HG03521 (cell line): ENCODE results near the gene PRICKLE1.

Source experiments
- ATAC-seq: cut with Tn5 transposase; IDR thresholded peaks from one replicate; pipeline ENCODE4 v1.9.1; 2021; ENCODE audit warnings: mild to moderate bottlenecking, moderate library complexity; ENCODE audit not compliant: unreplicated experiment

PRICKLE1 gene

GRCh38 chr12:42463671-42464070, 125.9 kb downstream of the PRICKLE1 start:
- ATAC-seq, result no peak

DNA sequence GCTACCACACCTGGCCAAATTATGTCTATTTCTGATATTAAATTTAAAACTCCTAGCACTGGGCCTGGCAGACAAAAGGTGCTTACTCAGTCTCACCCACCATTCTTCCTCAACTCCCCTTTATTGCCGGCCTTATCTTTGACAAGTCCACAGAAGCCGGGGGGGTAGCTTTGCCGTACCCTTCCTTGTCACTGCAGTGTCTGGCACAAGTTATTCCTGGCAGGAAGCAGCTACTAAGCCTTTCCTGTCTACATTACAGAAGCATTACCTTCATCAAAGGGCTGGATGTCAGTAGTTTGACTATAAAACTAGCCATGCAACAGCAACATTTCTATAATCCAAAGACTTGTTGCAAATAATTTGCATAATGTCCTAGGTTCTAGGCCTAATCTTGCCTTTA, 127.1 kb downstream of the PRICKLE1 start:
- no peak for ATAC-seq

DNA sequence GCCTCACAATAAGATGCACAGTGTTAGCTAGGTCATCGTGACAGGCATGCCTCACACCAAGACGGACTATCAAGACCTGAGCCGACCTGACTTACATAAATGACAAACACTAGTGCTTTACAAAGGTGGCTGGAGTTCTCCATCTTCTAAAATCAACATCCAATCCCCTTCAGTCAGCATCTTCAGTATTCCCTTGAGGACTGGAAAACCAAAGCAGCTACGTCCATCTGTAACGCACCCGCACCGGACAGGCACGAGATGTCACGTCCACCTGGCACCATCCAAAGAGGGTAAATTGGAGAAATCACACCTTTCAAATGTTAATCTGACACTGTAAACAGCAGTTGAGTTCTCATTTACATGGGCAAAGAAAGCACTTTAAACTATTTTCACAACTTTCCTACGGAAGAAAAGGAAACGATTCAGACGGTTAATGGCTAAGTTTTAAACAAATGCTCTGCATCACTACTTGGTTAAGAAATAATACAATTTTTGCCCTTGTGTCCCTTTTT, 130.2 kb downstream of the PRICKLE1 start:
- ATAC-seq, result no peak

DNA sequence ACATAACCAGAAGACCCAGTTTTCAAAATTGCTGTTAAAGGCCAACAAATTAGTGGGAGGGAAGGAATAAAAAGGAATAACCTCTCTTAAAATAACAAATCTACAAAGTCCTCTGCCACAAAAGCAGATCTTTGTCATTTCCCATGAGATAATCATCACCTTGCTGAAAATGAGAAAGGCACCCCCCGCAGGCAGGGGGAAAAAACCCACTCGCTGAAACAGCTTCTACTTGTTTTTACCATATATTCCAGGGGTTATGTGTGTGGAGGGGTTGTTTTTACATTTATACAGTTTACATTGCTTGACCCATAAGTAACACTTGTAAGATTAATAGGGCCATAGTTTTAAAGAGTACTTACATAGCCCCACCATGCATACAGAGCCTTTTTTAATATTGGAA, 131.0 kb downstream of the PRICKLE1 start:
- ATAC-seq, result no peak

GRCh38 chr12:42450248-42450647, 139.3 kb downstream of the PRICKLE1 start:
- ATAC-seq, result no peak

DNA sequence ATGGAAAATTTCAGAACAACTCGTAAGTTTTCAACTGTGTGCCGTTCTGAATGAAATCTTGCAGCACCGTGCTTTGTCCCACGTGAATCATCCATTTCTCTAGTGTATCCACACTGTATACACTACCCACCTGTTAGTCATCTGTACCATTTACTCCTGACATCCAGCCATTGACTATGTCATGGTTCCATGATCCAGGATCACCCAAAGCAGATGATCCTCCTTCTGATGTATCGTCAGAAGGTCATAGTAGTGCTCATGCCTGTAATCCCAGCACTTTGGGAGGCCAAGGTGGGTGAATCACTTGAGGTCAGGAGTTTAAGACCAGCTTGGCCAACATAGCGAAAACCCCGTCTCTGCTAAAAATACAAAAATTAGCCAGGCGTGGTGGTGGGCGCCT, 140.7 kb downstream of the PRICKLE1 start:
- no peak for ATAC-seq

DNA sequence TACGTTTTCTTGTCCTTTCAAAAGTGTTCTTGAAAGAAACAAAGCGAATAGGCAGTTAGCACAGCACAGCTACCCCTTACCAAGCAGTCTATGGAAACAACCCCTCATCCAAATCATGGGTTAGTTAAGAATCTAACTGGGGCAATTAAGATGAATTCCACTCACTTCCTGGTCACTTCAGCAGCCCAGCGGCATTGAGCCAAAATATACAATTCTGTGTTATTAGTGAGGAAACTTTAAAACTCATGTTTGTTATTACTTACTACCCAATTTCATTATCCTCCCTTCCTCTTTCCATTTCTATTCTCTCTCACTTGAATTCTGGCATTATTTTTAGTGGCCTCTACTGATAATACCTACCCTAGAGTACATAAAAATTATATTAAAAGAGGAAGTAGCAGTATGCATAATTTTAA, 142.2 kb downstream of the PRICKLE1 start:
- no peak for ATAC-seq

DNA sequence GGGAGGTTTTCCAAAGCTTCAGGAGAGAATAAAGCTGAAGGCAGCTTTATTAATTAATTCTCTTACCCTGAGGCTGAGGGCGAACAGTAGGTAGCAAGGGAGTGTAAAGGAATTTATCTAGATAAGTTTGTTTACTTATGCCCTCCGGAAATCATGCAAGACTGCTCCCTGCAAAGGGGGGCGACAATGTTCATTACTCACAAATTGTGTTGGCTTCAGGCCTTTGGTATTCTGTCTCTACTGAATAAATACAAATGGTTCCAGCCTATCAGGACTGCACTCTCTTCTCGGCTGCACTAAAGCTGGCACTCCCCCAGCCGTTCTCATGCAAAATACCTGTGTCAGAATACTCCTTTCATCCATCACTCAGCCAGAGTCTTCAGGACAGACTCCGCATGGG, 142.8 kb downstream of the PRICKLE1 start:
- no peak for ATAC-seq

DNA sequence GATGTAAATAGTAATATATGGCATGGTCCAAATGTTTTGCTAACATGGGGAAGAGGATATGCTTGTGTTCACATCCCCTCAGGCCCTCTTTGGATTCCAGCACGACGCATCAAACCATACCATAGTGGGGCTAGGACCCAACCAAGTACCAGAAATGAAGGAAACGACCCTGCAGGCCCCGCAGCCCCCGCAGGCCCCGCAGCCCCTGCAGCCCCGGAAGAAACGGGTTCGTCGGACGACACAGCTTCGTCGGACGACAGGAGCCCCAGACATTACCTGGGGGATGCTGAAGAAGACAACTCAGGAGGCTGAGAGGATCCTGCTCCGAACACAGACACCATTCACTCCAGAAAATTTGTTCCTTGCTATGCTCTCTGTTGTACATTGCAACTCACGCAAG, 143.7 kb downstream of the PRICKLE1 start:
- ATAC-seq, result no peak

- no peak for ATAC-seq
Measured at GRCh38 chr12:42444192-42444943, 145.2 kb downstream of the PRICKLE1 start.

DNA sequence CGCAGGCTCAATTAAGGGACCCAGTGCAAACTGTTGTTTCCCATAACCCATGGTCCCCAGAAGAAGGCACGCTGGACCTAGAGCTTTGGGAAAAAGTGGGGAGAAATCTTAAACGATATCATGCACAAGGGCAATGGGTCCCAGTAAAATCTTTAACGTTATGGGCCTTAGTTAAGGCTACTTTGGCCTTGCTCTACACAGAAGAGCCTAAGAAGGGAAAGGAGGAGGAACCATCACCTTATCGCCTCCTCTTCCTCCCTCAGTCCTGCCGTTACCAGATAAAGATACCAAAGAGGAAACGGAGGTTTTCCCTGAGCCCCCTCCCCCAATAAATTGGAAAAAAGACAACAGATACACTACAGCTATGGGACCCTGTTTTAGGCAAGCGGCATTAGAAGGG, 146.7 kb downstream of the PRICKLE1 start:
- no peak for ATAC-seq

- ATAC-seq, result no peak
Measured at GRCh38 chr12:42442311-42442759, 147.2 kb downstream of the PRICKLE1 start.

DNA sequence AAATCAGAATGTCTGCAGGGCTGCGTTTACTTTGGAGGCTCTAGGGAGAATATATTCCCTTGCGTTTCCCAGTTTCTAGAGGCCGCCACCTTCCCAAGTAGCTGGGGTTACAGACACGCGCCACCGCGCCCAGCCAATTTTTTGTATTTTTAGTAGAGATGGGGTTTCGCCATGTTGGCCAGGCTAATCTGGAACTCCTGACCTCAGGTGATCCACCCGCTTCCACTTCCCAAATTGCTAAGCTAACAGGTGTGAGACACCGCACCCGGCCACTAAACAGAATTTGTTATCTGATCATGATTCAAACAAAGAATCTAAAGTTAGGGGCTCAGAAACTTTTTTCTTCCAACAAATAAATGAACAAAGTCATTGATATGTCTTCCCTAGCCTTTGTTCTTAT, 148.9 kb downstream of the PRICKLE1 start:
- ATAC-seq, result no peak

DNA sequence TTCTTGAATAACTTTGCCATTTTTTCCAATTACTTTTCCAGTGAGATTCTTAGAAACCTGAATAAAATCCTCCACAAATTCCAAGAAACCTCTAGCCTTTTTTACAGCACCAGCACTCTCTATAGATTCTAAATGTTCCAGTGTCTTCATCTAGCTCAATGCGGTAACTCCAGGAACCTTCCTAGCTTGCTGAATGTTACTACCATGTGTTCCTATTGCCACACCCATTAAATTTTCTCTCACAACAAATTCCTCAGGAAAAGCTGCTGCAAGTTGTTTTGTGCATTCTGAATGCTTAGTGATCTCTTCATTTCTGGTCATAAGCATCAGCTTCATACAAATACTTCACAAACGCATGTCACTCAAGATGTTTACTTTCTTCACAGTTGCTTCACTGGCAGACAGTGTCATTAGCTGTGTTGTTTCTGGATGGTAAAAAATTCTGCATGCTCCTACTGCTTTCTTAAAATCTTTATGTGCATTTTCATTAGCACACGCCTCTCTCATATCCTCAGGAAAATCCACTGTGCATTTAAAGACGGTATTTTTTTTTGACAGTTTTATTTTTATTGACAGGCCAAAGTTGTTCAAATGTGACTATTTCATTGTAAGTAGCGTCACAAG, 156.9 kb downstream of the PRICKLE1 start:
- no peak for ATAC-seq

DNA sequence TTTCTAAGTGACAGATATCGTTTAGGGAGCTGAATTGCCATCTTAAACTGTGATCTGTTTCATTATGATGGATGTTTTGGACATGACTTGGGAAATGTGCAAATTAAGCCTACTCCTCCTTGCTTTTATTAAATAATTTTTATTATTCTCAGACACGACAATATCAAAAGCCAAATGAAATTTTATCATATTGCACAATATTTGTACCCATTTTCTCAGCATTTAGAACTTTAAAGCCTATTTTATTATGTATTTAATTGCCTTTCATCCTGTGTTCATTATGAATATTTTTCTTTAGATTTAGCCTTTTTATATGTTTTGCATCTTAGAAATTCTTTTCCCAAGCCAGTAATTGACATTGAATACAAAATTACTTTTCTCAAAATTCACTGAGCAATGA, 160.7 kb downstream of the PRICKLE1 start:
- ATAC-seq, result no peak

- ATAC-seq, result no peak
Measured at GRCh38 chr12:42426746-42427145, 162.8 kb downstream of the PRICKLE1 start.

GRCh38 chr12:42422785-42423184, 166.8 kb downstream of the PRICKLE1 start:
- no peak for ATAC-seq

GRCh38 chr12:42421844-42422779, 167.4 kb downstream of the PRICKLE1 start:
- peak; percentile 95 for ATAC-seq

- ATAC-seq, result no peak
Measured at GRCh38 chr12:42420395-42420794, 169.2 kb downstream of the PRICKLE1 start.

- no peak for ATAC-seq
Measured at GRCh38 chr12:42410340-42410739, 179.2 kb downstream of the PRICKLE1 start.

- ATAC-seq, result no peak
Measured at GRCh38 chr12:42409471-42409870, 180.1 kb downstream of the PRICKLE1 start.
